Measurements from ENCODE around the gene MLN.
A peak's percentile ranks its signal among the peaks of the same experiment; 100 is the strongest.

The MLN gene

DNA sequence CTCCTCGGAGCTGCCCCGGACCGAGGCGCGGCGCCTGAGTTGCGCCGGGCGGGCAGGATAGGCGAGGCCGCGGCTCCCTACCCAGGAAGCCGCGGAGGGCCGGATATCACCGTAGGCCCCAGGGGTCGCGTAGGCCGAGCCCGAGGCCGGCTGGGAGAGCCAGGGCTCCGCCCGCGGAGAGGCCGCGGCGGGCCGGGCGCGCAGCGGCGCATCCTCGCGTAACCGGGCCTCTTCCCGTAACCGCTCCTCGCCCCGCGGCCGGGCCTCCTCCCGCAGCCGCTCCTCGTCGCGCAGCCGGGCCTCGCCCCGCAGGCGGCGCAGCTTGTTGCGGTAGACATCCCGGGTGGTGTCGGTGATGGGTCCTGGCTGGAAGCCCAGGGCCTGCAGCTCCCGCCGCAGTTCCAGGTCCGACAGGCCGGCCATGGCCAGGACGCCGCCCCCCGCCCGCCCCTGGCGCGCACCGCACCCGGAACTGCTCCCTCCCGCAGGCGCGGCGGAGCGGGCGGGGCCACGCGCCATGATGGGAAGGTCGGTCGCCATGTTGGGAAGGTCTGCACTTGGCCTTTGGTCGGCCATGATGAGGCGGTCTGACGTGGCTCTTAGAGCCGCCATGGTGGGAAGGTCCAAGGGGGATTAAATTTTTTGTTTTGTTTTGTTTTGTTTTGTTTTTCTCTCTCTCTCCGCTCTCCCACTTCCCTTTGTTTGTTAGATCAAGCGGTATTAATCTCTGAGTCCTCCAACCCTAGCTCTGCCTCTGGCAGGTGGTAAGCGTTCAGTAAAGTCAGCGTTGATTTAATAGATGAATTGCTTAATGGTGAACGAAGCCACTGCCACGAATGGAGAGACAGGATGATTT, 14.9 kb downstream of the MLN start, which contains the start of gene LEMD2:
Gene LEMD2, minus strand, starts transcription at position 437 of the 856 bp plus-strand sequence. Its CDS starts 14 bp downstream, at position 423.
- DNase-seq: peak; percentile 79 to 90

DNA sequence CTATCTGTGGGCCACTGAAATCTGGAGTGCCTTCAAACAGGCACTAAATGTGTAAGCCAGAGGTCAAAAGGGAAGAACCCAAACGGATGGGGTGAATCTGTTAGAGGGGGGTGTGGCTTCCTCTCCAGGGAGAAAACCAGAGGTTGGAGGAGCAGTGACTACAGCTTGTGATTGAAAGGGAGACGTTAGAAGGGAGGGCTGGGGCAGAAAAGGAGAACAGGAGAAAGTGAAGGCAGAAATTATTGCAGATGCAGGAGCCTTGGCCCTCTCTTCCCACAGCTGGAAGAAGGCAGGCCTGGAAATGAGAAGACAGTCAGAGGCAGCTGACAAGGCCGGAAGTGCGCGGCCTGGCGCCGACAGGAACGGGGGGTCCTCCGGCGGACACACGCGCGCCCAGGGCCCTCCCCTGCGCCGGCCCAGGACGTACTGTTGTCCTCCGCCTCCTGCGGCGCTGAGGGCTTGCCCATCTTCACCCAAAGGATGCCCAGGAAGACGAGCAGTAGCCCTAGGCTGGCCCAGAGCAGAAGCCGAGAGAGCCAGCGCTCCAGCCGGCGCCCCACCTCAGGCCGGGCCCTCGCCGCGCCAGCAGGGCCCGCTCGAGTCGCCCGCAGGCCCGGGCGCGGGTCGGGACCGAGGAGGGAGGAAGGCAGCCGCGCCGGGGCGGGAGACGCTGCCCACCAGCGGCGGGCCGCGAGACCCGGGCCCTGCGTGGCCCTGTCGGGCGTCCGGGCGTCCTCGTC, 15.7 kb downstream of the MLN start:
- DNase-seq: no peak

DNA sequence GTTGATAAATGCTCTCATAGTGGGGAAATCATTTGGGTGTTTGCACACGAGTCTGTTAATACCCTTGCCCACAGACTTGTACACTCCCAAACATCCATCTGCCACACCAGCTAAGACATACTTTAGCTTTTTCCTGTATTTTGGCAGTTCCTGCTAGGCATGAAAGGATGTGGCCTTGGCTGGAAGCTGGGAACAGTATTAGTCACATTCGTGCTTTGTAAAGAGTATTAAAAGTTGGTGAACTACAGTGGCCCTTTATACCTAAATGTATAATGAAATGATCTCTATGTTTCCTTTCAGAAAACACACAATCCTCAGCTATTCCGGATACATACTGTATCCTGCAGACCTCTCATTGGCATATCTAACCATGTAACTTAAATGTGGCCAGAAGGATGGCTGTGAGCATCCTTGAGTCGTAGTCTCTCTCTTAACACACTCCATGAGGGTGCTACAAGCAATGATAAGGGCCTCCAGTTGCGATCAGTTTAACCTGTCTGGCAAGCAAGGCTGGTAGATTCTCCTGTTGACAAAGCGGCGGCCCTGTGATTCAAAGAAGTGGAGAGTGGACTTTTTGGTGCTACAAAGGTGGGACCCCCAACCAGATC, 16.4 kb downstream of the MLN start:
- no peak for DNase-seq

- DNase-seq: no peak
Observed at GRCh38 chr6:33786736-33787135, 17.1 kb downstream of the MLN start.

DNA sequence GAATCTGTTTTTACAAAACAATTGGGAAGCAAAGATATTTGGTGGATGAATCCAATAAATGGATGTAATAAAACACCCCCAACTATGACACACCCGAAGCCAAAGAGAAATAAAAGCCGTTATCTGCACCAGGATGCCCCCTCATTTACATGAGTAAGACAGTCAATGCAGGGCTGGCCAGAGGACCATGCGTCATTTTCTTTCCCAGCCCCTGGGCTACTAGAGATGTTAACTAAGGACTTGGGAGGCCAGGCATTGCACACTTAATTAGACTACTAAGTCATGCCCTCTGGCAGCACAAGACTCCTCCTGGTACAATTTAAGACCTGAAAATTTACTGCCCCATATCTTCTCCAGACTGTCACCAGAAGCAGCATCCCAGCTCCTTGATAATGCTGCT, 18.0 kb downstream of the MLN start:
- DNase-seq: no peak

- no peak for DNase-seq
Observed at GRCh38 chr6:33784787-33785186, 19.0 kb downstream of the MLN start.

GRCh38 chr6:33783781-33784520, 19.9 kb downstream of the MLN start:
- DNase-seq: no peak

GRCh38 chr6:33782561-33782960, 21.2 kb downstream of the MLN start:
- no peak for DNase-seq

DNA sequence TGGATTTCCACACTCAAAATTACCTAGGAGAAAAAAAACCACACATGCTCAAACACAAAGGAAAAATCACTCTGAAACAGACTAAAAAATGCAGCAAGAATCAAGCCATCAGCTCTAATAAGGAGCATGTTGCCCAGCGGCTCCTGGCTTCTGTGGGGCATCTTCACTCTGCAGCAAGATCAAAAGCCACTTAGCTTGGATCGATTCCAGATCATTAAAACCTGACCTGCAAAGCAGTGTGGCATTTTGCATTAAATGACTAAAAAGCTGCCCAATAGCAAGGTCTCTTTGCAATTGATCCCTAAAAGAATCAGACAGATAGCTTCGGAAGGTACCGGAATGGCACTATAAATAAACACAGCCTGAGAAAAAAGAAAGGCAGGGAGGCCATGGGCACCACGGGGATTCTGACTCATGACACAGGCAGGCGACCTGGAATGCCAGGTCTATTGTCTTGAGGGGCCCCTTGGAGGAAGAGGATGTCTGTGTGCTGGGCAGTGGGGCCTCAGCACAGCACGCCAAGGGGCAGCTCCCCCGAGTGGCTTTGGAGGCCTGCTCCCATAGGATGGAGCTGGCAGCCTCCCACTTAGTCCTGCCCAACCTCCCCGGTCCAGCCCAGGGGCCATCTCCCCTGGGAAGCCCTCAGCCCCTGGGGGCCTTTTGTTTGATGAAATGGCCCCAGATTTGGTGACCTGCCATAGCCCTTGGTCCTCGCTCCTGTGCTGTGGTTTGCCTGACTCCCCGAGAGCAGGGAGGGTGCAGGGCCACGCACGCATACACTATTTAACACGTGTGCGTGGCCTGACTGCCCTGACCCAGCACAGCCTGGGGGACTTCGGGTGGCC, 22.4 kb downstream of the MLN start:
- DNase-seq: no peak

DNA sequence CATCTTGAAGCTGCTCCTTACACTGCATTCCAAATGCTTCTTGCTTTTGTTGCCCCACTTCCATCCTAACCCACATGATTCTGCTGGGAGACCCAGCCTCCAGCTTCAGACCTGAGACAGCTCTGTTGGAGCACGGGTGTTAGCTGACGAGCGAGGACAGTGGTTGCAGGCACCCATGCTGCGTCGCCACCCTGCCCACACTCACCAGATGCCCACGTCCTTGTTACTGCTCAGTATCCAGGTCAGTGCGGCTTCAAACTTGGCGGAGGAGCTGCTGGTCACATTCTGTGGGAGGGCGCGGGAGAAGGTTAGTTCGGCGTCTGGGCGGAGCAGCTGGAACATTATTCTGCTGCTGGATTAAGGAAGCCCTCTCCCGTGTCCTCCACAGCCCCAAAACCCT, 23.9 kb downstream of the MLN start:
- DNase-seq: no peak

DNA sequence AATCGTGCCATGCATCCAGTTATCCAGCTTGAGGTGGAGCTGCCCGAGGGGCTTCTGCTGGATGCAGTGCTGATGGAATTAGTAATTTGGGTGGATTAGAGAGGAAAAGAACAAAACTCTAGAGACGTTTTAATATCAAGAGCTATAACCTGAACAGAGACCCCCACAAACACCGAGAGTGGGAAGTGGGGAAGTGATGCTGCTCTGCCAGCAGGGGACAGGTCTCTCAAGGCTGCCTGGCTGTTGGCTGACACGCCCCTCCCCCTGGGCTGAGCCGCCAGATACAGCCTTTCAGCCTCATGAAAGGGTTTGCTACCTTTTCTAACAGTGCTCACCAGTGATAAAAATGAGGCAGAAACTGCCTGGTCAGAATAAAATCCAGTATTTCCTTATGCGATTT, 24.5 kb downstream of the MLN start:
- no peak for DNase-seq

DNA sequence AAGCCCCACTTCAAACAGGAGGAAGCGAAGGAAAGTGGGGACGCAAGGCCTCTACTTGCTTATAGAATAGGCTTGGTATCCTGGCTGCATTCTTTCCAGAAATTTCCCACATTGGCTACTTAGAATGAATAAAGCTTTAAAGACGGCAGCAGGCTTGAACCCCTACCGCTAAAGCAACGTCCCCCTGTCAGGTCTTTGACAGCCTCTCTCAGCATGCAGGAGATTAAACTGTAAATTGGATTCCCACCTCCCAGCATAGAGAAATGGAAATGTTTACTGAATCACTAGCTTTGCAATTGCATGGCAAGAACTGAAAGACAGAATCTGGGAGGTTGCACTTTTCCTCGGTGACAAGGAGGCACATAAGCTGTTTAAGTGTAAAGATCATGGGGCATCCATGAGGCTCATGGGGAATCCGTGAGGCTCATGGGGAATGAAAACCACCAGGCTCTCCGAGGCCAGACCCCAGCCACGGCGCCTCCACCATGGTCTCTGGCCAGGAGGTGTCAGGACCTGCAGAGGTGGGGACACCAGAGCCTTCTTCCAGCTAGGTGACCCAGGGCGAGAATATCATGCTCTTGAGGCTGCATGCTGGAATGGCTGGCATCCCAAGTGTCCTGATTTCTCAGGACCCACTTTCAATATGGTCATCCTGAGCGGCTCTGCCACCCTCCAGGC, 25.2 kb downstream of the MLN start:
- DNase-seq: no peak

GRCh38 chr6:33777398-33778388, 26.1 kb downstream of the MLN start:
- DNase-seq: no peak

GRCh38 chr6:33776764-33777163, 27.0 kb downstream of the MLN start:
- no peak for DNase-seq

DNA sequence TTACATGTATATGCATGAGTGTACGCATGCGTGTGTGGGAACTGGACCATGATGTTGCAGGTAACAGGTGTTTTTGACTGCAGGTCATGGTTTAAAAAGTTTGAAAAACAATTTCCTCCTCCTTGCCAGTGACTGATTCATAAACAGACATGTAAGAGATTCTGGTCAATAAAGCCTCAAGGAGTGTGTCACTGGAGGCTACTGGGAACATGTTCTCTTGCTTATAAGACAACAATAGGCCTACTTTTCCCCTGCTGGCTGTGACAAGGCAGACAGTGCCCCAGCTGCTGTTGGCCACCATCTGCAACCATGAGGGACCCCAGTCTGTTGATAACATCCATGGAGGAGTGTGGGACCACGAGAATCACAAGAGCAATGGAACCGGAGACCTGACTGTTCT, 27.6 kb downstream of the MLN start:
- DNase-seq: no peak

GRCh38 chr6:33774774-33775173, 29.0 kb downstream of the MLN start:
- no peak for DNase-seq

DNA sequence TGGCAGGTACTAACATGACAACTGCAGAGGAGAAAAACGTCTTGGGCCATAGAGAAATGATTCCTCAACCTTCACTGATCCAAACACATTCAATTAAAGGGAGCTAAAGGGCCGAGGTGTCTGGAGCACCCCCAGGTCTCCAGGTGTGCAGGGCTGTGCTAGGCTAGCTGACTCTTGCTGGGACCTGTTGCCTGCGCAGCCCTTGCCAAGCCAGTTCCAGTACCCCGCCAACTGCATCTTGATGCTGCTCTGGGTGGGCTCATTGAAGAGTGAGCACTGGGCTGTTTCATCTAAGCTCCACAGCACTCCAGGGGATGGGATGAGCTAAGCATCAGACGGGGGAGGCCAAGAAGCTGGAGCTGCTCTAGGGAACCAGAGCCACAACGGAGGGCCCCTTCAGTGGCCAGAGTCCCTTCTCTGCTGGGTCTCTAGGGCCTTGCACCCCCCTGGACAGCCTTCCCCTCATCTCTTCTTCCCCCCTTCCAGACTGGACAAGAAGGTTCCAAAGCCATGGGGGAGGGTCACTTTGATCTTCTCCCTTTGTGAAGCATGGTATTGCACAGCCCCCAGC, 30.8 kb downstream of the MLN start:
- DNase-seq: no peak

GRCh38 chr6:33772082-33772830, 31.5 kb downstream of the MLN start:
- no peak for DNase-seq
